Left ventricle myocardium superior (tissue), 1 donor: ENCODE data around the gene SPA17. TPM values are rescaled to one million over a fixed set of nuclear protein-coding genes. Genes with fewer than 3 reads are reported as not detected.
A peak's percentile ranks its signal among the peaks of the same experiment; 100 is the strongest.

Source experiments
- ATAC-seq: fragments of 200-7000 bp; cut with Tn5 transposase; one replicate; pipeline ENCODE4 v1.9.1; 2020; ENCODE audit warnings: mild to moderate bottlenecking, moderate library complexity
- DNase-seq: peaks from one replicate; pipeline ENCODE4 v3.0.0-alpha.2; 2020
- intact Hi-C: fragments of 100-400 bp; cut with micrococcal nuclease; formaldehyde crosslinking; loops from one replicate; pipeline ENCODE4 v1.11.0; 2022
- long read RNA-seq: library from polyadenylated mRNA; unstranded; transcript quantifications from one replicate; pipeline ENCODE4 v2.0.0, GENCODE V29; 2021
- total RNA-seq: library from RNA; stranded (reverse); fragmentation: NEBNext Ultra II Directional; extraction: Animal tissue kit (Norgen Biotek cat#: 25700); gene quantifications from one replicate; pipeline ENCODE4 v1.2.1, GENCODE V29; 2021
- donor health status: DM: no; HTN: yes; CAD: no; lungs with severe emphysema.

SPA17 gene
- 1.2 TPM for total RNA-seq
- long read RNA-seq, result 0 reads

GRCh38 chr11:124673333-124674167, at the start of gene SPA17, which contains the start of gene SIAE:
TSS of gene SPA17 (plus strand) at chr11:124673904. CDS start at chr11:124675265, 1,361 bp downstream.
TSS of gene SIAE (minus strand) at chr11:124673739. CDS start at chr11:124673708, 31 bp downstream.
- ATAC-seq (peak; percentile 100), DNase-seq (peak; percentile 96)
- intact Hi-C loops, result no loop called here

GRCh38 chr11:124625504-124626168, 48.1 kb upstream of the SPA17 start:
- ATAC-seq (no peak), DNase-seq (no peak)
- intact Hi-C loops, result no loop called here

GRCh38 chr11:124627546-124627945, 46.2 kb upstream of the SPA17 start:
- intact Hi-C loops, result no loop called here
- DNase-seq (no peak), ATAC-seq (no peak)

GRCh38 chr11:124629961-124630360, 43.7 kb upstream of the SPA17 start:
- DNase-seq (no peak), ATAC-seq (no peak)
- intact Hi-C loops, result no loop called here

GRCh38 chr11:124633355-124633754, 40.3 kb upstream of the SPA17 start:
- no peak for DNase-seq
- intact Hi-C loops, result no loop called here
- no peak for ATAC-seq

- intact Hi-C loops, result no loop called here
- DNase-seq (no peak), ATAC-seq (no peak)
Measured at GRCh38 chr11:124635932-124636331, 37.8 kb upstream of the SPA17 start.

- ATAC-seq (no peak), DNase-seq (no peak)
- intact Hi-C loops, result no loop called here
Measured at GRCh38 chr11:124638500-124638899, 35.2 kb upstream of the SPA17 start.

- ATAC-seq, result no peak
- intact Hi-C loops, result no loop called here
- no peak for DNase-seq
Measured at GRCh38 chr11:124639186-124639585, 34.5 kb upstream of the SPA17 start.

- no peak for ATAC-seq
- no peak for DNase-seq
- intact Hi-C loops, result no loop called here
Measured at GRCh38 chr11:124640666-124641065, 33.0 kb upstream of the SPA17 start.

- ATAC-seq (no peak), DNase-seq (no peak)
- intact Hi-C loops, result no loop called here
Measured at GRCh38 chr11:124642628-124643027, 31.1 kb upstream of the SPA17 start.

- intact Hi-C loops, result no loop called here
- ATAC-seq, result no peak
- no peak for DNase-seq
Measured at GRCh38 chr11:124643042-124643604, 30.6 kb upstream of the SPA17 start.

- intact Hi-C loops, result no loop called here
- ATAC-seq (peak; percentile 44), DNase-seq (no peak)
Measured at GRCh38 chr11:124643605-124644425, 29.9 kb upstream of the SPA17 start.

- intact Hi-C loops, result no loop called here
- peak; percentile 88 for ATAC-seq
- DNase-seq, result peak; percentile 45
Measured at GRCh38 chr11:124644426-124645280, 29.1 kb upstream of the SPA17 start.

GRCh38 chr11:124646148-124646547, 27.6 kb upstream of the SPA17 start:
- ATAC-seq (no peak), DNase-seq (no peak)
- intact Hi-C loops, result no loop called here

- intact Hi-C loops, result no loop called here
- ATAC-seq (no peak), DNase-seq (no peak)
Measured at GRCh38 chr11:124648610-124649009, 25.1 kb upstream of the SPA17 start.

- intact Hi-C loops, result no loop called here
- DNase-seq (no peak), ATAC-seq (no peak)
Measured at GRCh38 chr11:124656774-124657630, 16.7 kb upstream of the SPA17 start.

- ATAC-seq (no peak), DNase-seq (no peak)
- intact Hi-C loops, result no loop called here
Measured at GRCh38 chr11:124657904-124658303, 15.8 kb upstream of the SPA17 start.

GRCh38 chr11:124658501-124658900, 15.2 kb upstream of the SPA17 start:
- DNase-seq (no peak), ATAC-seq (no peak)

More at GRCh38 chr11:124658501-124658900, 15.2 kb upstream of the SPA17 start:
- intact Hi-C loops, result no loop called here
